IPS-20b (cell line): ENCODE data around the gene SLC1A7.

Source experiments
- H3K27ac ChIP-seq: one replicate; pipeline ENCODE4 v1.5.1; 2013; ENCODE audit warnings: low read length
- H3K27me3 ChIP-seq: 2 replicates; pipeline ENCODE4 v1.6.1; 2013; ENCODE audit warnings: mild to moderate bottlenecking, low read length, inconsistent platforms; ENCODE audit not compliant: insufficient read depth
- H3K36me3 ChIP-seq: 2 replicates; pipeline ENCODE4 v1.6.1; 2013; ENCODE audit warnings: low read depth, mild to moderate bottlenecking, inconsistent platforms, low read length, moderate library complexity; ENCODE audit not compliant: insufficient read depth
- H3K4me1 ChIP-seq: 2 replicates; pipeline ENCODE4 v1.6.1; 2013; ENCODE audit warnings: mild to moderate bottlenecking, control low read depth, inconsistent platforms, low read length, moderate library complexity; ENCODE audit not compliant: insufficient read depth
- H3K4me3 ChIP-seq: 2 replicates; pipeline ENCODE4 v1.5.1; 2013; ENCODE audit warnings: mild to moderate bottlenecking, low read length, inconsistent platforms
- H3K9ac ChIP-seq: 2 replicates; pipeline ENCODE4 v1.6.1; 2013; ENCODE audit warnings: low read depth, mild to moderate bottlenecking, inconsistent platforms, low read length, moderate library complexity
- H3K9me3 ChIP-seq: 2 replicates; pipeline ENCODE4 v1.6.1; 2013; ENCODE audit warnings: mild to moderate bottlenecking, low read depth, low read length, inconsistent platforms; ENCODE audit not compliant: insufficient read depth

The SLC1A7 gene

GRCh38 chr1:53075761-53076163 lies 66.7 kb downstream of the SLC1A7 start:
- Histone ChIP-seq H3K36me3 (no peaks in the 10 kb centered on the region), H3K4me3 (no peak overlapping the region), H3K27me3 (no peaks in the 10 kb centered on the region), H3K4me1 (no peaks in the 10 kb centered on the region), H3K9me3 (no peaks in the 10 kb centered on the region), H3K27ac (no peak overlapping the region), H3K9ac (no peak overlapping the region)

GRCh38 chr1:53075206-53075605 lies 67.2 kb downstream of the SLC1A7 start:
- Histone ChIP-seq H3K27ac (no peak overlapping the region), H3K36me3 (no peaks in the 10 kb centered on the region), H3K4me1 (no peaks in the 10 kb centered on the region), H3K4me3 (no peak overlapping the region), H3K9me3 (no peaks in the 10 kb centered on the region), H3K27me3 (no peaks in the 10 kb centered on the region), H3K9ac (no peak overlapping the region)

- Histone ChIP-seq H3K4me1 (no peaks in the 10 kb centered on the region), H3K27me3 (no peaks in the 10 kb centered on the region), H3K4me3 (no peak overlapping the region), H3K36me3 (no peaks in the 10 kb centered on the region), H3K9ac (no peak overlapping the region), H3K27ac (no peak overlapping the region), H3K9me3 (no peaks in the 10 kb centered on the region)
Measured at GRCh38 chr1:53074313-53075154, 67.9 kb downstream of the SLC1A7 start.

- H3K4me3 ChIP-seq: no peak overlapping the region
- H3K4me1 ChIP-seq: no peaks in the 10 kb centered on the region
Measured at GRCh38 chr1:53073868-53074311, 68.5 kb downstream of the SLC1A7 start.

GRCh38 chr1:53073287-53073686 lies 69.2 kb downstream of the SLC1A7 start:
- H3K27me3 ChIP-seq: no peaks in the 10 kb centered on the region
- no peaks in the 10 kb centered on the region for H3K9me3 ChIP-seq
- no peak overlapping the region for H3K4me3 ChIP-seq
- H3K9ac ChIP-seq: no peak overlapping the region
- no peak overlapping the region for H3K27ac ChIP-seq
- no peaks in the 10 kb centered on the region for H3K36me3 ChIP-seq
- no peaks in the 10 kb centered on the region for H3K4me1 ChIP-seq

More at GRCh38 chr1:53073868-53074311, 68.5 kb downstream of the SLC1A7 start:
- Histone ChIP-seq H3K9me3 (no peaks in the 10 kb centered on the region), H3K27me3 (no peaks in the 10 kb centered on the region), H3K36me3 (no peaks in the 10 kb centered on the region), H3K9ac (no peak overlapping the region), H3K27ac (no peak overlapping the region)

- H3K9me3 ChIP-seq: no peaks in the 10 kb centered on the region
Measured at GRCh38 chr1:53071915-53072314, 70.5 kb downstream of the SLC1A7 start.

GRCh38 chr1:53071167-53071865 lies 71.1 kb downstream of the SLC1A7 start:
- Histone ChIP-seq H3K27ac (no peak overlapping the region), H3K4me1 (no peaks in the 10 kb centered on the region), H3K9ac (no peak overlapping the region), H3K4me3 (no peak overlapping the region), H3K36me3 (no peaks in the 10 kb centered on the region), H3K27me3 (no peaks in the 10 kb centered on the region), H3K9me3 (no peaks in the 10 kb centered on the region)

More at GRCh38 chr1:53071915-53072314, 70.5 kb downstream of the SLC1A7 start:
- Histone ChIP-seq H3K9ac (no peak overlapping the region), H3K27me3 (no peaks in the 10 kb centered on the region), H3K4me1 (no peaks in the 10 kb centered on the region), H3K27ac (no peak overlapping the region), H3K36me3 (no peaks in the 10 kb centered on the region), H3K4me3 (no peak overlapping the region)

- Histone ChIP-seq H3K4me3 (no peak overlapping the region), H3K4me1 (no peaks in the 10 kb centered on the region), H3K27me3 (peaks cover 2% of the 10 kb centered on the region), H3K27ac (no peak overlapping the region), H3K9ac (no peak overlapping the region), H3K36me3 (no peaks in the 10 kb centered on the region), H3K9me3 (no peaks in the 10 kb centered on the region)
Measured at GRCh38 chr1:53070621-53071020, 71.8 kb downstream of the SLC1A7 start.

GRCh38 chr1:53069663-53070327 lies 72.6 kb downstream of the SLC1A7 start:
- Histone ChIP-seq H3K9me3 (no peaks in the 10 kb centered on the region), H3K4me1 (no peaks in the 10 kb centered on the region), H3K27ac (no peak overlapping the region), H3K27me3 (peaks cover 10% of the 10 kb centered on the region), H3K4me3 (no peak overlapping the region), H3K9ac (no peak overlapping the region), H3K36me3 (no peaks in the 10 kb centered on the region)

- no peaks in the 10 kb centered on the region for H3K4me1 ChIP-seq
- no peak overlapping the region for H3K4me3 ChIP-seq
- H3K9me3 ChIP-seq: no peaks in the 10 kb centered on the region
- H3K27me3 ChIP-seq: peaks cover 16% of the 10 kb centered on the region
- H3K9ac ChIP-seq: no peak overlapping the region
- no peak overlapping the region for H3K27ac ChIP-seq
- no peaks in the 10 kb centered on the region for H3K36me3 ChIP-seq
Measured at GRCh38 chr1:53069265-53069662, 73.2 kb downstream of the SLC1A7 start.

- Histone ChIP-seq H3K4me1 (no peaks in the 10 kb centered on the region; the same call in 1 of the 2 replicates), H3K36me3 (no peaks in the 10 kb centered on the region), H3K27me3 (peaks cover 23% of the 10 kb centered on the region), H3K4me3 (no peak overlapping the region), H3K9me3 (no peaks in the 10 kb centered on the region), H3K9ac (no peak overlapping the region), H3K27ac (no peak overlapping the region)
Measured at GRCh38 chr1:53068314-53069099, 73.9 kb downstream of the SLC1A7 start.
